ENCODE data around the gene NFKB2. TPM values are rescaled to one million over a fixed set of nuclear protein-coding genes. Genes with fewer than 3 reads are reported as not detected.
A peak's percentile ranks its signal among the peaks of the same experiment; 100 is the strongest.

NFKB2 gene
- total RNA-seq, 1 donor from 2014 or later = 10.3 TPM

- ATAC-seq = peak; percentile 3
Measured at GRCh38 chr10:102408728-102409603, 13.5 kb downstream of the NFKB2 start.

GRCh38 chr10:102409604-102410428 is 14.3 kb downstream of the NFKB2 start:
- ATAC-seq = peak; percentile 11

GRCh38 chr10:102410429-102411073 is 15.0 kb downstream of the NFKB2 start:
- no peak for ATAC-seq

GRCh38 chr10:102411341-102412255 is 16.1 kb downstream of the NFKB2 start:
- no peak for ATAC-seq

- ATAC-seq = no peak
Measured at GRCh38 chr10:102412293-102412692, 16.8 kb downstream of the NFKB2 start.

- no peak for ATAC-seq
Measured at GRCh38 chr10:102413053-102413705, 17.7 kb downstream of the NFKB2 start.

GRCh38 chr10:102413806-102414561 is 18.5 kb downstream of the NFKB2 start:
- no peak for ATAC-seq

GRCh38 chr10:102414749-102415148 is 19.2 kb downstream of the NFKB2 start:
- no peak for ATAC-seq

- no peak for ATAC-seq
Measured at GRCh38 chr10:102416283-102416682, 20.8 kb downstream of the NFKB2 start.

- ATAC-seq = no peak
Measured at GRCh38 chr10:102416695-102417094, 21.2 kb downstream of the NFKB2 start.

GRCh38 chr10:102418622-102419268 is 23.2 kb downstream of the NFKB2 start, which contains the start of gene PSD:
TSS of gene PSD (minus strand) at chr10:102418785. CDS start at chr10:102417038, 1,747 bp downstream.
- no peak for ATAC-seq

GRCh38 chr10:102419269-102420180 is 24.0 kb downstream of the NFKB2 start:
- no peak for ATAC-seq

- no peak for ATAC-seq
Measured at GRCh38 chr10:102420181-102420713, 24.7 kb downstream of the NFKB2 start.

GRCh38 chr10:102420714-102421506 is 25.4 kb downstream of the NFKB2 start, which contains the start of gene FBXL15:
TSS of gene FBXL15 (plus strand) at chr10:102420836. CDS start at chr10:102421130, 294 bp downstream.
- ATAC-seq = peak; percentile 80

GRCh38 chr10:102421507-102421756 is 25.9 kb downstream of the NFKB2 start:
- peak; percentile 0 for ATAC-seq

- peak; percentile 47 for ATAC-seq
Measured at GRCh38 chr10:102421757-102422512, 26.4 kb downstream of the NFKB2 start.

- peak; percentile 63 for ATAC-seq
Measured at GRCh38 chr10:102422545-102423129, 27.1 kb downstream of the NFKB2 start.

Measured in esophagus mucosa (tissue), 1 donor.